Neural crest cell (in vitro differentiated cells): Measurements from ENCODE around the gene BUB3. TPM values are rescaled to one million over a fixed set of nuclear protein-coding genes. Genes with fewer than 3 reads are reported as not detected.
"Not testable (repeated sequence)": the region's sequence is repeated elsewhere in the genome, so short reads cannot be mapped to it uniquely, and the experiment has no call there.

Experiments
- DNase-seq: peaks from one replicate; pipeline ENCODE4 v3.0.0; 2021; ENCODE audit warnings: low read depth, mixed read lengths, low spot score
- H3K27ac Mint-ChIP-seq: one replicate; pipeline ENCODE4 v1.8.0; 2021; ENCODE audit warnings: mild to moderate bottlenecking, mixed read lengths; ENCODE audit not compliant: unreplicated experiment
- H3K27me3 Mint-ChIP-seq: 2 replicates; pipeline ENCODE4 v1.8.0; 2021; ENCODE audit warnings: low read depth, mild to moderate bottlenecking, mixed read lengths
- H3K36me3 Mint-ChIP-seq: 2 replicates; pipeline ENCODE4 v1.8.0; 2021; ENCODE audit warnings: low read depth, mild to moderate bottlenecking, mixed read lengths
- H3K4me1 Mint-ChIP-seq: 2 replicates; pipeline ENCODE4 v1.8.0; 2021; ENCODE audit warnings: mixed read lengths
- H3K4me3 Mint-ChIP-seq: one replicate; pipeline ENCODE4 v1.8.0; 2021; ENCODE audit warnings: mild to moderate bottlenecking, mixed read lengths
- H3K9me3 Mint-ChIP-seq: 2 replicates; pipeline ENCODE4 v1.8.0; 2021; ENCODE audit warnings: mixed read lengths
- CTCF ChIP-seq: fragments of 200-600 bp; sonication (generic); conservative IDR thresholded peaks from 2 replicates; pipeline ENCODE4 v1.5.0; 2021; ENCODE audit warnings: antibody characterized with exemption, mild to moderate bottlenecking
- total RNA-seq: library from RNA; stranded (reverse); gene quantifications from 2 replicates; pipeline ENCODE4 v1.2.1, GENCODE V29; 2021

Gene BUB3
- total RNA-seq, 1 donor from 2014 or later = 171 TPM

GRCh38 chr10:123160311-123160980 lies 6.2 kb downstream of the BUB3 start:
- Mint-ChIP-seq H3K9me3 (no peaks in the 10 kb centered on the region), H3K4me1 (peaks cover 29% of the 10 kb centered on the region), H3K36me3 (peaks cover 21% of the 10 kb centered on the region), H3K27ac (no peak overlapping the region), H3K27me3 (no peaks in the 10 kb centered on the region), H3K4me3 (no peak overlapping the region)
- DNase-seq = no peak
- TF ChIP-seq CTCF = no peak

GRCh38 chr10:123164319-123164718 lies 10.1 kb downstream of the BUB3 start:
- no peaks in the 10 kb centered on the region for H3K27me3 Mint-ChIP-seq
- no peak for DNase-seq
- H3K36me3 Mint-ChIP-seq = peaks cover 14% of the 10 kb centered on the region
- TF ChIP-seq CTCF = no peak
- H3K4me3 Mint-ChIP-seq = no peak overlapping the region
- no peak overlapping the region for H3K27ac Mint-ChIP-seq
- no peaks in the 10 kb centered on the region for H3K9me3 Mint-ChIP-seq
- H3K4me1 Mint-ChIP-seq = no peaks in the 10 kb centered on the region

- Mint-ChIP-seq H3K27me3 (no peaks in the 10 kb centered on the region), H3K27ac (no peak overlapping the region), H3K4me1 (no peaks in the 10 kb centered on the region), H3K4me3 (no peak overlapping the region), H3K36me3 (peaks cover 14% of the 10 kb centered on the region), H3K9me3 (no peaks in the 10 kb centered on the region)
- no peak for TF ChIP-seq CTCF
- no peak for DNase-seq
Measured at GRCh38 chr10:123165445-123166072, 11.4 kb downstream of the BUB3 start.

- no peak for DNase-seq
- no peak overlapping the region for H3K4me3 Mint-ChIP-seq
- H3K36me3 Mint-ChIP-seq = peaks cover 12% of the 10 kb centered on the region
- no peaks in the 10 kb centered on the region for H3K27me3 Mint-ChIP-seq
- no peak overlapping the region for H3K27ac Mint-ChIP-seq
- no peak for TF ChIP-seq CTCF
- H3K9me3 Mint-ChIP-seq = no peaks in the 10 kb centered on the region
- no peaks in the 10 kb centered on the region for H3K4me1 Mint-ChIP-seq
Measured at GRCh38 chr10:123166618-123167017, 12.4 kb downstream of the BUB3 start.

GRCh38 chr10:123170961-123171360 lies 16.8 kb downstream of the BUB3 start:
- TF ChIP-seq CTCF = no peak
- Mint-ChIP-seq H3K36me3 (peaks cover 20% of the 10 kb centered on the region), H3K9me3 (no peaks in the 10 kb centered on the region), H3K27ac (no peak overlapping the region), H3K27me3 (no peaks in the 10 kb centered on the region), H3K4me1 (no peaks in the 10 kb centered on the region), H3K4me3 (no peak overlapping the region)
- DNase-seq = no peak

GRCh38 chr10:123171616-123172015 lies 17.4 kb downstream of the BUB3 start:
- H3K36me3 Mint-ChIP-seq = peaks cover 27% of the 10 kb centered on the region
- not testable (repeated sequence) for H3K4me1 Mint-ChIP-seq, H3K9me3 Mint-ChIP-seq, H3K27me3 Mint-ChIP-seq, H3K27ac Mint-ChIP-seq, DNase-seq, H3K4me3 Mint-ChIP-seq
